ENCODE results near the gene ARHGEF1. TPM values are rescaled to one million over a fixed set of nuclear protein-coding genes. Genes with fewer than 3 reads are reported as not detected.
A peak's percentile ranks its signal among the peaks of the same experiment; 100 is the strongest.
"Not testable (repeated sequence)": the region's sequence is repeated elsewhere in the genome, so short reads cannot be mapped to it uniquely, and the experiment has no call there.

Gene ARHGEF1
- total RNA-seq, 1 experiment from 2014 or later: 50.8 TPM

DNA sequence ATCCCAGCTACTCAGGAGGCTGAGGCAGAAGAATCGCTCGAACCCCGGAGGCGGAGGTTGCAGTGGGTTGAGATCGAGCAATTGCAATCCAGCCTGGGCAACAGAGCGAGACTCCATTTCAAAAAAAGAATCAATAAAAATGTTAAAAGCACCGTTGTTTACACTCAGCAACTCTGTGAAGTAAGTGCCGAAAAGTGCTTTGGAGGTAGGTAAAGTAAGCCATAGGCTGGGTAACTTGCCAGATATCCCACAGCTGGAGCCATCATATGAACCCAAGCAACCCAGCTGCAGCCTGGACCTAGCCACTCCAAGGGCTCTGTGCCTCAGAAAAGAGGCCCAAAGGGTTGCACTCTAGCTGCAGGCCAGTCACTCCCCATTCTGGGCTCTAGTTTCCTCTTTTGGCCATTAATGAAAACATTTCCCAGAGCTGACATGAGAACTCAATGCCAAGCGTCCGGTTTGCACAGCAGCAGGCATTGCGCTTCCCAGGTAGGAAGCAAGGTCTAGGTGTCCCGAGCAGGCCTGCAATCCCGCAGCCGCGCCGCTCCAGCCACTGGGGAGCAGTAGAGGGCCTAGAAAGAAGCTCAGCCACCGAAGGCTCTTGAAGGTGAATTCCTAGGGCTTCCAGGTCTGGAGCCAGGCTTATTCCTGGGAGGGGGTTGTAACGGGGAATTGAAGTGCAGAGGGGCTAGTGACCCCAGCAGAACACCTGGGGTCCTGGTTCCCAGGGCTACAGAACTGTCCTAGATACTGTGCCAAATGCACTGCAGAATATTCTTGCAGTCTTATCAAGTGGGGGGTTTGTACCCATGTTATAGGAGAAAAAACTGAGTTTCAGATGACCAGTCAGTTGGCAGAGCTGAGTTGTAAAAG, 10.0 kb upstream of the ARHGEF1 start:
- TF ChIP-seq EZH2 (IDR thresholded peaks at IDR 0.05; ENCODE audit: low read length, unreplicated experiment): no peak
- TF ChIP-seq, protein P1, sequence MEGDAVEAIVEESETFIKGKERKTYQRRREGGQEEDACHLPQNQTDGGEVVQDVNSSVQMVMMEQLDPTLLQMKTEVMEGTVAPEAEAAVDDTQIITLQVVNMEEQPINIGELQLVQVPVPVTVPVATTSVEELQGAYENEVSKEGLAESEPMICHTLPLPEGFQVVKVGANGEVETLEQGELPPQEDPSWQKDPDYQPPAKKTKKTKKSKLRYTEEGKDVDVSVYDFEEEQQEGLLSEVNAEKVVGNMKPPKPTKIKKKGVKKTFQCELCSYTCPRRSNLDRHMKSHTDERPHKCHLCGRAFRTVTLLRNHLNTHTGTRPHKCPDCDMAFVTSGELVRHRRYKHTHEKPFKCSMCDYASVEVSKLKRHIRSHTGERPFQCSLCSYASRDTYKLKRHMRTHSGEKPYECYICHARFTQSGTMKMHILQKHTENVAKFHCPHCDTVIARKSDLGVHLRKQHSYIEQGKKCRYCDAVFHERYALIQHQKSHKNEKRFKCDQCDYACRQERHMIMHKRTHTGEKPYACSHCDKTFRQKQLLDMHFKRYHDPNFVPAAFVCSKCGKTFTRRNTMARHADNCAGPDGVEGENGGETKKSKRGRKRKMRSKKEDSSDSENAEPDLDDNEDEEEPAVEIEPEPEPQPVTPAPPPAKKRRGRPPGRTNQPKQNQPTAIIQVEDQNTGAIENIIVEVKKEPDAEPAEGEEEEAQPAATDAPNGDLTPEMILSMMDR (conservative IDR thresholded peaks at IDR 0.05; ENCODE audit: low read depth, low read length): peak; percentile 78
- CTCF ChIA-PET: interaction anchor here (0.5 to 0.6 kb wide), 3 partner anchors 86 to 386 kb away, joined by 3 to 7 read pairs (median 3); partner anchors contain the start of gene RABAC1
- Histone ChIP-seq H4K20me1 (ENCODE audit: low read length) (peaks cover 17% of the 10 kb centered on the region), H3K4me2 (ENCODE audit: low read length) (no peak overlapping the region), H3K27me3 (ENCODE audit: low read length) (no peaks in the 10 kb centered on the region), H3K4me3 (ENCODE audit: low read length) (no peak overlapping the region), H3K9me3 (ENCODE audit: low read length) (no peaks in the 10 kb centered on the region), H3K27ac (ENCODE audit: low read length) (no peak overlapping the region), H3F3A (ENCODE audit: low read length, unreplicated experiment) (no peaks in the 10 kb centered on the region), H3K36me3 (ENCODE audit: low read depth, low read length) (peaks cover 29% of the 10 kb centered on the region), H2AFZ (ENCODE audit: low read length) (no peak overlapping the region), H3K4me1 (ENCODE audit: insufficient read depth, low read length) (peaks cover 8% of the 10 kb centered on the region; the same call in 1 of the 2 replicates), H3K9me2 (replicated peaks; ENCODE audit: low read length) (no peaks in the 10 kb centered on the region), H3K9ac (ENCODE audit: low read length) (no peak overlapping the region), H3K79me2 (ENCODE audit: low read length) (peaks cover 3% of the 10 kb centered on the region; the same call in 1 of the 2 replicates)
- BruUV-seq (replicated peaks): no TSS peak
- POLR2A ChIA-PET (ENCODE audit: unreplicated experiment): no interaction called here
- intact Hi-C loops (cut with micrococcal nuclease): loop anchor here (5.0 kb wide), 2 partner anchors 64 to 84 kb away; partner anchors contain the start of gene RABAC1
- peak; percentile 84 for ATAC-seq
- peak; percentile 75 for DNase-seq

DNA sequence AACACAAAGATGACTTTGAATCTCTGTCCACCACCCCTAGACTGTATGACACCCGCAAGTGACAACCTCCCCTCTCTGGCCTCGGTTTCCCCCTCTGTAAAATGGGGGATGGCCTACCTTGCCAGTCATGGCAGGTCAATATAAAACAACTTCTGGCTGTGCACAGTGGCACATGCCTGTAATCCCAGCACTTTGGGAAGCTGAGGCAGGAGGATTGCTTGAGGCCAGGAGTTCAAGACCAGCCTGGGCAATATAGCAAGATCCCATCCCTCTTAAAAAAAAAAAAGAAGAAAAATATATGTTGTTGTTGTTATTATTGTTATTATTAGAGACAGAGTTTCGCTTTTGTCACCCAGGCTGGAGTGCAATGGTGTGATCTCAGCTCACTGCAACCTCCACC, 7.0 kb upstream of the ARHGEF1 start:
- not testable (repeated sequence) for DNase-seq

DNA sequence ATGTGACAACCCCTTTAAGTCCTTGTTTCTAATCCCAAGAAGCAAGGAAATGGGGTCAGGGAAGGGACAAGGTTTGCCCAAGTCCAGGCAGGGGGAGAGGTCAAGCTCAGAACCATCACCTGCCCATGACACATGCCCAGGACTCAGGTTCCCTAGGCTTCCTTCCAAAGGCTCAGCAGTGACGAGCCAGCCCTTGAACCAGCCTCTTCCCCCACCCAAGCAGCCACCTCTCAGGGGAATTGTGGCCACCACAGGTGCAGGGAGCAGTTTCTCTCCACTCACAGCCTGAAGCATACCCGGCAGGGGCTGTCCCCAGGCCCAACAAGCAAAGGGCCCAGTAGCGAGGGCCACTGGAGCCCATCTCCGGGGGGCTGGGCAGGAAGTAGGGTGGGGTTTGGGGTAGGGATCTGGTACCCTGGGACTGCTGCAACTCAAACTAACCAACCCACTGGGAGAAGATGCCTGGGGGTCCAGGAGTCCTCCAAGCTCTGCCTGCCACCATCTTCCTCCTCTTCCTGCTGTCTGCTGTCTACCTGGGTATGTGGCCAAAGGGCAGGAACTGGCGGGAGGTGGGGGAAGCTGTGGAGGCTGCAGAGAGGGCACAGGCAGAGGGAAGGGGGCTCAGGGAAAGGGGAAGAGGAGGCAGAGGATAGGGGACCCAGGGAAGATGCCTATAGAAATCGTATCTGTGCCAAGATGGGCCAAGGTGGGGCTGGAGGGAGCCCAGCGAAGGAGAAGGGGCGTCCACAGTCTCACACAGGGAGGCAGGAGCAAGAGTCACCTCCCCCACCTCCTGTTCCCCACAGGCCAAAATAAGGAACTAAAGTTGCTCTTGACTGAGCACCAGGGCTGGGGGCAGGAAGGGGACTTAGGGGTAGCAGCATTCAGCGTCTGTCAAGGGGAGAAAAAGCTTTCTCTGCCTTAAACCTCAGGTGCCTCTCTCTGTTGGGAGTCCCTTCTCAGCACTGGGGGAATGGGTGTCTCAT, 5.8 kb upstream of the ARHGEF1 start, which contains the start of gene CD79A:
CD79A (plus strand) TSS at position 433 of the 986 bp plus-strand sequence; CDS start at position 459, 26 bp downstream.
- Histone ChIP-seq H3K9me3 (ENCODE audit: low read length) (no peaks in the 10 kb centered on the region), H3F3A (ENCODE audit: low read length, unreplicated experiment) (no peaks in the 10 kb centered on the region), H3K9ac (ENCODE audit: low read length) (no peak within 1 kb of the TSS), H3K4me2 (ENCODE audit: low read length) (no peak within 1 kb of the TSS), H3K79me2 (ENCODE audit: low read length) (no peaks in the 10 kb centered on the region), H3K4me3 (ENCODE audit: low read length) (no peak within 1 kb of the TSS), H3K36me3 (ENCODE audit: low read depth, low read length) (no peaks in the 10 kb centered on the region), H4K20me1 (ENCODE audit: low read length) (no peaks in the 10 kb centered on the region), H3K27me3 (ENCODE audit: low read length) (no peaks in the 10 kb centered on the region), H3K9me2 (replicated peaks; ENCODE audit: low read length) (no peaks in the 10 kb centered on the region), H2AFZ (ENCODE audit: low read length) (no peak within 1 kb of the TSS), H3K4me1 (ENCODE audit: insufficient read depth, low read length) (peaks cover 8% of the 10 kb centered on the region; the same call in 1 of the 2 replicates), H3K27ac (ENCODE audit: low read length) (no peak within 1 kb of the TSS)
- intact Hi-C loops (cut with micrococcal nuclease): no loop called here
- ChIA-PET CTCF (no interaction called here), POLR2A (ENCODE audit: unreplicated experiment) (no interaction called here)
- no peak for ATAC-seq
- DNase-seq: no peak
- no TSS peak for BruUV-seq (replicated peaks)
- no peak for TF ChIP-seq EZH2 (IDR thresholded peaks at IDR 0.05; ENCODE audit: low read length, unreplicated experiment)
- TF ChIP-seq, protein P1 (conservative IDR thresholded peaks at IDR 0.05; ENCODE audit: low read depth, low read length): no peak
- no peak for TF ChIP-seq EZH2phosphoT487 (IDR thresholded peaks at IDR 0.05; ENCODE audit: borderline replicate concordance, low read length)

More for the DNA sequence above, 7.0 kb upstream of the ARHGEF1 start:
- H3K4me1 ChIP-seq (ENCODE audit: insufficient read depth, low read length); BruUV-seq (replicated peaks); H3K9me2 ChIP-seq (replicated peaks; ENCODE audit: low read length); H3K9me3 ChIP-seq (ENCODE audit: low read length); ATAC-seq; H3K4me2 ChIP-seq (ENCODE audit: low read length); H3K4me3 ChIP-seq (ENCODE audit: low read length); H4K20me1 ChIP-seq (ENCODE audit: low read length); H3K27me3 ChIP-seq (ENCODE audit: low read length); H3K27ac ChIP-seq (ENCODE audit: low read length); H3K79me2 ChIP-seq (ENCODE audit: low read length); H3K36me3 ChIP-seq (ENCODE audit: low read depth, low read length); H3F3A ChIP-seq (ENCODE audit: low read length, unreplicated experiment); H3K9ac ChIP-seq (ENCODE audit: low read length); CTCF ChIA-PET; intact Hi-C loops (cut with micrococcal nuclease); H2AFZ ChIP-seq (ENCODE audit: low read length): not testable (repeated sequence)
- POLR2A ChIA-PET (ENCODE audit: unreplicated experiment): interaction anchor here (0.7 kb wide), 1 partner anchor 11 kb away, joined by 8 read pairs; no protein-coding TSS in a partner anchor
